HL-60/S4 treated with retinoic acid at 250 ng/mL for 4 days and 3 days (cell line): ENCODE measurements around the gene CHCHD3.

Experiments
- in situ Hi-C: fragments of 300-500 bp; cut with MboI; formaldehyde crosslinking; loops from 2 replicates; pipeline ENCODE4 v1.7.0; 2022; ENCODE audit warnings: low sequenced_read_pairs

CHCHD3 gene

GRCh38 chr7:132871419-132871818 lies 210.5 kb downstream of the CHCHD3 start:
- in situ Hi-C loops, result no loop called here

- in situ Hi-C loops, result no loop called here
Observed at GRCh38 chr7:132869166-132869861, 212.6 kb downstream of the CHCHD3 start.

GRCh38 chr7:132866551-132866950 lies 215.3 kb downstream of the CHCHD3 start:
- in situ Hi-C loops, result no loop called here

DNA sequence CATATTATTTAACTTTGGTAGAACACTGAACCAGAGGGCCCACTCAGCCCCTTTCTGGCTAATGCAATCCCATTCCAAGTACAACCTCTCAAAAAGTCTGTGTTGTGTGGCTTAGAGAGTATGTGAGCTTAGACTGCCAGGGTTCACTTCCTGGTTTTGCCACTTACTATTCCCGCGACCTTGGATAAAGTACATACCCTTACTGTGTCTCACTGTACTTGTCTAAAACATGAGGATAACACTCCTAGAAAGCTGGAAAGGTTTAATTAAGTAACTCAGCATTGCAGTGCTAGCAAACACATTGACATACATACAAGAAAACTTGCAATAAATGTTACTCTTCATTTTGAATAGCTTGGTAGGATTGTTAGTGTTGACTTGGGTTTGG lies 215.8 kb downstream of the CHCHD3 start:
- in situ Hi-C loops, result no loop called here

DNA sequence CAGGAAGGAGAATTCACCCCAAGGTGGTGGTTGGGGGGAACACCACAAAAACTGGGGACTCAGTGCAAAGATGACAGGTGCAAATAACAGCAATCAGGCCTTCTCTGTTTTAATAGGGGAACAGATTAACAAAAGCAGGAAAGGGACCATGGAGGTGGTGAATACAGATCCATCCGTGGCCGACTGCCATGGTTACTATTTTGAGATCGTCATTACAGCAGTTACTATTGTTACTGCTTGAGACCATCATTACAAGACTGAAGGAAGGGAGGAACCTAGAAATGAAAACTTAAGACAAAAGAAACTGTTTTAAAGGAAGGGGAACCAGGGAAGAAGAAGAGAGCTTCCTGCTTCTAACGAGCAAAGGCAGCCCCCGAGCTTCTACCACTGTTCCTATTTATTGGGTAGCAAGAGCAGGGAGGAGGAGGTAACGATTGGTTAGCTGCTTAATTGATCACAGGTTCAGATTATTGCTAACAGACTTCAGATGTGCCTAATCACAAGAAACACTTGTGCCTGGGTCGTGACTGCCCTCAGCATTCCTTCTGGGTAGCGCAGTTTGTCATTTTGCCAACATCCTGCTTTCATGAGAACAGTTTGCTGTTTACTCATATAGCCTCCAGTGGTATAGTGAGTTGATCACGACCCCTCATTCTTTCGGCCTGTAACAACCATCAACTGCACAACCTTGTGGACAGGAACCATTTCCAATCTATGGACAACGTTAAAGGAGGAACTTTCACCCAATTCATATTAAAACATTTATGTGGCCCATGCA lies 216.3 kb downstream of the CHCHD3 start:
- in situ Hi-C loops, result no loop called here

GRCh38 chr7:132861940-132862554 lies 219.8 kb downstream of the CHCHD3 start:
- in situ Hi-C loops, result no loop called here

DNA sequence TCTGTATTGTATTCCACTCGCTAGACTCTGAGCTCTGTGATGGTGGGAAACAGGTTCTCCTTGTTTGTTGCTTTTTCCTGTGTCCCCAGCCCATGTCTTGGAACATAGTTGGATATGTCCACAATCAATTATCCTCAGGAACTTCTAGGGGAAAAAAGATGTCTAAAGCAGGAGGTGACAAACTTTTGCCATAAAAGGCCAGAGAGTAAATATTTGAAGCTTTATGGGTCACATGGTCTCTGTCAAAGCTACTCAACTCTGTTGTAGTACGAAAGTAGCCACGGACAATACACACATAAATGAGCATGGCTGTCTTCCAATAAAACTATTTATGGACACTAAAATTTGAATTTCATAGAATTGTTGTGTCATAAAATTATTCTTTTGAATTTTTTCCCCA lies 220.5 kb downstream of the CHCHD3 start:
- in situ Hi-C loops, result no loop called here

GRCh38 chr7:132859199-132859598 lies 222.7 kb downstream of the CHCHD3 start:
- in situ Hi-C loops, result no loop called here

GRCh38 chr7:132858760-132859159 lies 223.1 kb downstream of the CHCHD3 start:
- in situ Hi-C loops, result no loop called here

- in situ Hi-C loops, result no loop called here
Observed at GRCh38 chr7:132858251-132858650, 223.6 kb downstream of the CHCHD3 start.

DNA sequence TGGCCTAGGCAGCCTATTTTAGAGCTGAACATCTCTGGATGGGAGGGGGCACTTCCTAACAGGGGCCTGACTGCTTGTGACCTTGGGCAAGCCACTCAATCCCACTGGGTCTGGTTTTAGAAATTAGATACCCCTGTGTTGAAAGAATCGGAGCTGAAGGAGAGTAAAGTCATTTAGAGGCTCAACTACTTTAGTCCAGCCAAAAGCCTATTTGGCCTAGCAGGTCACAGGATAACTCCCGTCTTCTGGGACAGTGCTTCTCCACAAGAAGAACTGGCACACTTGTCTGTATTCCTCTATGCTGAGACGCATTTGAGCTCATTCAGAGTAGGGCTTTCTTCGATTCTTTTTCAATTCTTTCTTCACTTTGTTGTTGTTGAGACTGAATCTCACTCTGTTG lies 224.2 kb downstream of the CHCHD3 start:
- in situ Hi-C loops, result no loop called here

DNA sequence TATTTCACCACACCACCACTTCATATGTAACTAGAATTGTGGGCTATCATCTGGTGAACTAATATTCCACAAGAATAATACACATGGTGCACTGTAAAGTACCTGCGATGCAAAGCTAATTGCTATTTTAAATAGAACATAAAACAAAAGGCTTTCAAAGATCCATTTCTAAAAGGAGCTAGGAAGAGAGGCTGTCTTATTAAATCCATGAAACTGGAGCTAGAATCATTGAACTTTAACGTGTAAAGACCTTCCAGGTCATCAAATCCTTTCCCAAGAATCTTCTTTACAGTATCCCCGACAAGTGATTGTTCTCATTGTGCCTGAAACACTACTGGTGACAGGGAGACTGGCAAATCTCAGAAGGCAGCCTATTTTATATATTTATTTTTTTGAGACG lies 224.9 kb downstream of the CHCHD3 start:
- in situ Hi-C loops, result no loop called here

DNA sequence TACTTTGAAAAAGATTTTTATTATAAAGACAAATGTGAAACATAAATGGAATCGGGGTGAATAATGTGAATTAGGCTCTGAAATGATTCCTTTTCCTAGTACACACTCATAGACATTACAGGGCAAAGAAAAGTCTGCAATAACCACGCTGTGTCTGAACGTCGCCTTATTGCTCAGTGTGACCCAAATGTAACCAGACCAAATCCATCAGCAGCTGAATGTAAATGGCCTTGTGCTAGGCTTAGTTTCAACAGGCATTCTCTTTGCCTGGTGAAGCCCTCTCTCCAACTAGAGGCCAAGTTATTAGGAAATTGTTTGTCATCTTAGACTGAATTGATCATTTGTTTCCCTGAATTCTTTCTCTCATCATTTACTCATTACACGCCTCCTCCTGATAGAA lies 225.5 kb downstream of the CHCHD3 start:
- in situ Hi-C loops, result no loop called here

GRCh38 chr7:132855901-132856300 lies 226.0 kb downstream of the CHCHD3 start:
- in situ Hi-C loops, result no loop called here

- in situ Hi-C loops, result no loop called here
Observed at GRCh38 chr7:132854238-132854637, 227.7 kb downstream of the CHCHD3 start.

- in situ Hi-C loops, result no loop called here
Observed at GRCh38 chr7:132847376-132847775, 234.5 kb downstream of the CHCHD3 start.

DNA sequence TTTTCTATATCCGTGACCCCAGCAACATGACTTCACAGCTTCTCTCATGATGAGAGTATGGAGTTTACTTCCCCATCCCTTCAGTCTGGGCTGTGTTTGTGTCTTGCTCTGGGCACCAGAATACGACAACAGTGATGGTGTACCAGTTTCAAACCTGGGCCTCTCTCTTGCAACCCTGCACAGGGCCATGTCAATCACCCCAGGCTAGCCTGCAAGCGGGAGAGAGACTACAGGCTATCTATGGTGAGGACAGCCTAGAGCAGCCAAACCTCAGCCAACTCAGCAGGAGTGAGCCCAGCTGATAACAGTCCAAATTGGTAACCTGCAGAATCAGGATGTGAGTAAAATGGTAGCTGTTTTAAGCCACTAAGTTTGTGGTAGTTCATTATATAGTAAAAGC lies 235.8 kb downstream of the CHCHD3 start:
- in situ Hi-C loops, result no loop called here

DNA sequence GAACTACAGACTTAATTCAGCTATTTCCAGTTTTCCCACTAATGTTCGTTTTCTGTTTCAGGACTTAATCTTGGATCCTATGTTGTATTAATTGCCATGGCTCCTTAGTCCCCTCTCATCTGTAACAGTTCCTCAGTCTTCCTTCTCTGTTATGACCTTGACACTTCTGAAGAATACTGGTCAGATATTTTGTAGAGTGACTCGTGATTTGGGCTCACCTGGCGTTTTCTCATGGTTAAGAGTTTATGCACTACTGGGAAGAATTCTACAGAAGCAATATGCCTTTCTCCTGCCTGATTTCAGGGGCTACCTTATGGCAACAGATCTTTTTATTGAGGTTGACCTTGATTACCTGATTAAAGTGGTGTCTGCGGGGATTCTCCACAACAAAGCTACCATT lies 239.4 kb downstream of the CHCHD3 start:
- in situ Hi-C loops, result no loop called here

GRCh38 chr7:132840199-132840598 lies 241.7 kb downstream of the CHCHD3 start:
- in situ Hi-C loops, result no loop called here

DNA sequence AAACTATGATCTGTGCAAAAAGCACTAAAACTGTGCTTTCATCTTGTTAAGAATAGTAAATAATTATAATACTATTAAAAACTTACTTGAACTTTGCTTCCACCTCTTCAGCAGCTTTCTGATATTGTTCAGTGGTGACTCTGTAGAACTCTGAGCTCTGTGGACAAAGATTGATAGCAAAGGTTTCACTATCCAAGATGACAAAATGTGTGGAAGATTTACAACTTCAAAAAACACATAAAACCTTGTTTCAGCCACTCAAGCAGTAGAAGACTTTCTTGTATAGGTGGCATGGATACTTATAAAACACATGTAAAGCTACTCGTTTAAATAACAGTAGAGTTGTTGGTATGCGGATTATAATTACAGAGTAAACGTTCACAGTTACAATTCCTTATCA lies 243.6 kb downstream of the CHCHD3 start:
- in situ Hi-C loops, result no loop called here

DNA sequence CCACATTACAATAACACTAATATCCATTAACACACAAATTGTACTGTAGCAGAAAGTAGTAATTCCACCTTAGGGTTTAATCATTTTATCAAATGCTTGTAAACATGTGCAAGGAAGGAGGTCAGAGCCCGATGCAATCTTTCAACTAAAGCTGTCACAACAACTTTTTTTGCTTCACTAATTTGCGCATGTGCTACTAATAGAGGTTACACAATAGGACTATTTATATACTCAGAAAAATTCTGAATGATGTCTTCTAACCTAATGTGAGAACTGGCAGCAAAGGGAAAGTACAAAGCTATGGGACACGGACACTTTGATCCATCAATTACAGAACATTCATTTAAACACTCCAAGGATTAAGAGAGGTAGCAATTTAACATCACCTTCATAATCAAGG lies 244.4 kb downstream of the CHCHD3 start:
- in situ Hi-C loops, result no loop called here

- in situ Hi-C loops, result no loop called here
Observed at GRCh38 chr7:132836746-132837145, 245.1 kb downstream of the CHCHD3 start.
